Hepatocyte (in vitro differentiated cells): ENCODE measurements around the gene VASP.

Source experiments
- CTCF ChIP-seq: fragments of 200-600 bp; sonication (generic); IDR thresholded peaks from 2 replicates; pipeline ENCODE4 v1.5.1; 2016; ENCODE audit warnings: antibody characterized with exemption, mild to moderate bottlenecking; ENCODE audit not compliant: poor library complexity
- EZH2 ChIP-seq: fragments of 200-600 bp; sonication (generic); IDR thresholded peaks from 2 replicates; pipeline ENCODE4 v1.6.1; 2016; ENCODE audit warnings: antibody characterized with exemption, mild to moderate bottlenecking, borderline replicate concordance
- EZH2phosphoT487 ChIP-seq: fragments of 200-600 bp; sonication (generic); IDR thresholded peaks from one replicate; pipeline ENCODE4 v1.6.1; 2018; ENCODE audit warnings: antibody characterized with exemption, mild to moderate bottlenecking, low read depth, moderate library complexity; ENCODE audit not compliant: unreplicated experiment, severe bottlenecking

- TF ChIP-seq EZH2, result no peak
- TF ChIP-seq CTCF, result no peak
- no peak for TF ChIP-seq EZH2phosphoT487
Measured at GRCh38 chr19:45531349-45531748, 24.1 kb downstream of the VASP start.
